Islet of Langerhans (tissue), 1 donor: ENCODE measurements around the gene DNAAF8.

Source experiments
- FAIRE-seq: peaks from one replicate; lab custom pipeline; 2011; peaks lifted over from hg19 to GRCh38; lab: Jason Lieb, UNC

Gene DNAAF8

DNA sequence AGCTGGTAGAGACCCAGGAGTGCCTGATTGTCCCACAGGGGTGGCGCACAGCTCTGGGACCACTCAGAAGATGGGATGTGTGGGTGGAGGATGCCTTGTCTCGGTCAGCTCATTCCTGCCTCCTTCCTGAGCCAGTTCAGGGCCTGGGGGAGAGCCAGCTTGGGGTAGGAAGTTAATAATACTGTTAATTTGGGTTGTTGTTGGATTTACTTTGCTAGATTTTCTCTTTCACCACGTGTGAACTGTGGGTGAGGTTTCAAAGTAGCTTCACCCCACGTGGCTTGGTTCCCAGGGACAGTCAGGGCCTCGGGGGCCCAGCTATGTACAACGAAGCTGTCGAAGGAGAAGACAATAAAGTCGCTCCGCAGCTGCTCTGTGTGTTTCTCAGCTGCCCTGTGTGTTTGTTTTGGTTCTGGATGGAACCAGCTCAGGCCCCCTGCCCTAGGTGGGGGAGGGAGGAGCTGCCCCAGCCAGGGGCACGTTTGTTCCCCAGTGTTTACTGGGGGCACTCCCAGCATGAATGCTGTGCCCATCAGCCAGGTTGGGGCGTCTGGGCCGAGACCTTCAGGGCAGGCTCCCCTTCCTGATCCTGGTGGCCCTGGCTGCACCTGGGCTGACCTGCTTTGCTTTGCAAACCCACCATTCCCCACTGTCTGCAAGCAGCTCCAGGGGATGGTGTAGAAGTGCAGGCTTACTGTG is 38.7 kb upstream of the DNAAF8 start:
- no peak for FAIRE-seq

DNA sequence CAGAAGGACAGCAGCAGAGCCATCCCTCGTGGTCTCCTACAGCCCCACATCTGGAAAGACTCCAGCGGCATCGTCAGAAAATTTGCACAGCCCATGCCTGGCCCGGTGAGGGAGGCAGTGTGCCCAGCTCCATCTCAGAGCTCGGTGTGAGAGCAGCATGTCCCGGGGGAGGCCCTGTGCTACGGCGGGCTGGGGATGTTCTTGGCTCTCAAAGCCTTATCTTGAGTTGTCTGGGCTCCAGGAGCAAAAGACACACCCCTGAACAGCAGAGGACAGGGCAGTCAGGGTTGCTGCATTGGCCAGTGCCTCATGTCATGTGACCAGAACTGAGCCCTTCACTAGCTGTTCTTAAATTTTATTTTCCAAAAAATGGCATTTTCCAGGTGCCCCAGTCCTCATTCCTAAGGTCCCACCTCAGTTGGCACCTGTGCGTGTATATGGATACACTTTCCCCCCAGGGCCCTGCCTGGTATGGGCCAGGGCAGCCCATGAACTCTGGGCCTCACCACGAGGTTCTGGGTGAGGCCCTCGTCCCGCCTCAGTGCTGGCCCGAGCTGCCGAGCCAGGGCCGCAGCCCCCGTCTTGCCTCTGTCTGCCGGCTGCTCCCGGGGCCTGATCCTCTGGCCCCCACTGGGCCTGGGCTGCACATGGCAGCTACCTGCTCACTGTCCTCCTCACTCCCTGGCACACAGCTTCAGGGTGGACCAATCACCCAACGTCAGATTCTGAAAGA is 38.0 kb upstream of the DNAAF8 start:
- FAIRE-seq: no peak

DNA sequence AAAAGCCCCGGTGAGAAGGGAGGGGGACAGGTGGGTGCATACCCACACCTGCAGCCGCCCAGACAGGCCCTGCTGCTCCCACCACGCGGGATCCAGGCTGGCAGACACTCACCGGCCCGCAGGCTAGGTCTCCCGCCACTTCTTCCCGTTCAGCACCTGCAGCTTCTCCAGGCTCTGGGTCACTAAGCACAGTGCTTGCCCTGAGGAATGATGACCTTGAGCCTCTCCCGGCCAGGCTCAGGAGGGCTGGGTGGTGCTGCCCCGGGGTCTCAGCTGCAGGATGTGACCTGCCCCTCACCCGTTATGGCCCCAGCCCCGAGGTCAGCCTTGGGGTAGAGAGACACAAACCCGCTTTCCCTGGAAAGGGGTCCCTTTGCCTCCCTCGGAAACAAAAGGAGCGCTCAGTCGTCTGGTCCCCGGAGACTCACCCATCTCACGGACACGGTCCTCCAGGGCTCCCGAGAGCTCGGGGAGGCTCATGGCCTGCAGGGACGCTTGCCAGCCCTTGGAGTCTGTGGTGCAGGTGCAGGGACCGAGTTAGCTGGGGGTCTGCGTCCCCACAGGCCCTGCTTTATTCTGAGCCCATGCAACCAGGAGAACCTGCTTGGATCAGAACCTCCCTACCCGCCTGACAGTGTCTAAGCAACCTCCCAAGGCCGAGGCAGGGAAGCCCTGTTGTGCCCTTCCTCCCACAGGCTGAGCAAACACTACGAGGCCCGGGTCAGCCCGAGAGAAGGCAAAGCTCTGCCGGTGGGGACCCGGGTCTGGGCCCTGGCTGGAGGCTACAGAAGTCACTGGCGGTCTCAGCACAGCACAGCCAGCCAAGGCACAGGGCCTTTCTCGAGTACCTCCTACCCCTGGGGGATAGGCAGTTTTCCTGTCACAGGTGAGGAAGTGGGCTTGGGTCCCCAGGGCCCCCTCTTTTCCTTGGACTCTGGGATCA is 37.2 kb upstream of the DNAAF8 start:
- FAIRE-seq: no peak

DNA sequence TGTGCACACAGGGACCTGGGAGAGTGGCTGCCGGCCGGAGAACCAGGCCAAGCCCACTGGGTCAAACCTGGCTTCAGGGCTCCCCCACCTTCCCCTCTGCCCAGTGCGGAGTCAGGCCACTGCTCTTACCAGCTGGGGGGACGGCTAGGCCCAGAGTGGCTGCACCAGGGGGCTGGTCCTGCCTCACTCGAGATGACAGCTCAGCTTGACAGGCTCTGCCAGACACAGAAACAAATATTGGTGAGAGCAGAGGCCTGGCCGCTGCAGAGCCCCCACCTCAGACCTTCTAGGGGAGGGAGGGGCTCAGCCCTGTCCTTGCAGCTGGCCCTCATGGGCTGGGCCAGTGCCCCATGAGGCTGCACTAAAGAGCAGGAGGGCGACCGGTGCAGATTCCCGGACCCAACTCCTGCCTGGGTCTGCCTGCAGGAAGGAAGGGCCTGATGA is 36.5 kb upstream of the DNAAF8 start:
- no peak for FAIRE-seq

DNA sequence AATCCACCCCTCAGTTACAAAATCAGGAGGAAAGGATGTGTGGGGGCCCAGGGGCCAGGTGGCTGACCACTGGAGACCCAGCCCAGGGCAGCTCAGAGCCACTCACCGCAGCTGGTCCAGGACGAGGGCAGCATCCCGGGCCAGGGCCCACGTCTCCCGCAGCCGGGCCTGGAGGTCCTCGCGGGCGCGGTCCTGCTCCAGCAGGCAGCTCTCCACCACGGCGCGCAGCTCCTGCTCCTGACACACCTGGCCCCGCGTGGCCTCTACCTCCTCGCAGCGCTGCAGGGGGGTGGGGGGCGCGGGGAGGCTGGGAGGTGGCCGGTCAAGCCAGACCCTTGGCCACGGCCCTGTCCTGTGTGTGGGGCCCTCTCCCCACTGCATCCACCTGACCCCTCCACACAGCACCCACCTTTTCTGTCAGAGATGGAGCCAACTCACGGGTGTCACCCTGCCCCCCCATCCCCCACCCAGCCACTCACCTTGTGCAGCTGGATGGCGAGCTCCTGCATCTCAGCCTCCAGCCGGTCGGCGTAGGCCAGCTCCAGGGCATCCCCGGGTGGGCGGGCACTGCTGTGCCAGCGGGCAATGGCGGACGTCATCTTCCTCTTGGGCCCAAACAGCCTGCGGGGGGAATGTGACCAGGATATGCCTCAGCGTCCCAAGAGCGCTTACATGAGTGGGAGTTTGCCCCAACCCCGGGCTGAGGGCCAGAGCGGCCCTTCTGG is 35.9 kb upstream of the DNAAF8 start:
- FAIRE-seq: no peak

DNA sequence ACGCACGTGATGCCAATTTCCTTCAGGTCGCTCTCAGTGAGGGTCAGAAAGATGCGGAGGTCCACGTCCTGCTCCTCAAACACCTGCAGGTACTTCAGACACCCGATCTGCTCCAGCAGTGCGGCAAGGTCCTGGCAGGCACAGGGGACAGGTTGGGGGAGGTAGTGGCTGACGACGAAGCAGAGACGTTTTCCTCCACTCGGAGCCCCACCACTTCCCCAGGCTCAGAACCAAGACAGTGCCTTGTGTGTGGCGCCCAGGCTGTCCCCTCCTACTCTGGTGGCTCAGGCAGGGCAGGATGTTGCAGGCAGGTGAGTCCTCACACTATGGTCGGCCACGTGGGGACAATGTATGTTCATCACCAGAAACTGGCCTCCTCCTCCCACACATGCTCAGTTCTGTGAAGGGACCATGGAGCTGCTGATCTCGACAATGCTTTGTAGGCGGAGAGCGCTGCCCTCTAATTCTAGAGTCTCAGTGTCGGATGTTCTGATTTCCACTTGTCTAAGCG is 35.2 kb upstream of the DNAAF8 start:
- FAIRE-seq: no peak

DNA sequence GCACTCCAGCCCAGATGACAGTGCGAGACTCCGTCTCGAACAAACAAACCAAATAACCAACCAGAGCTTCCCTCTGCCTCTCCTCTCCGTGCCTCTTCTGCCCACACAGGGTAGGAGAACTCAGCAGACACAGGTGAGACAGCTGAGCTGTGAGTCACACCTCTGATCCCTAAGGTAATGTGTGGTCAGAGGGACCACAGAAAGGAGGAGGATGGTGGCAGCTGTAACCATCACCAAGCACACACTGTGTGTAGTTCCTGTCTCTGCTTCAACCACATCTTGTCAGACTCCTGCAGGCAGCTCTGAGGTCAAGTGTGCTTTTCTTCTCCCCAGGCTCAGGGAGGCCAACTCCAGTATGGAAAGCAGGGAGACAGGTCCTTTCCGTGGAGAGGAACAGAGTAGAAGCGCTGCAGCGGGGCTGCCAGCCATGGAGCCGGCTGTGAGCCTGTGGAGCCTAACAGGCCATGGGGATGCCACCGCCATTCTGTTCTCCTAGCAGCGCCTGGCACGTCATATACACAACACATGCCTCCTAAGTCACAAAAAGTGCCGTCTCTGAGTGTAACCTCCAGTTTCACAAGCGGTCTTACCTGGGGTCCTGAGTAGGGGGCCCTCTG is 33.8 kb upstream of the DNAAF8 start:
- no peak for FAIRE-seq

DNA sequence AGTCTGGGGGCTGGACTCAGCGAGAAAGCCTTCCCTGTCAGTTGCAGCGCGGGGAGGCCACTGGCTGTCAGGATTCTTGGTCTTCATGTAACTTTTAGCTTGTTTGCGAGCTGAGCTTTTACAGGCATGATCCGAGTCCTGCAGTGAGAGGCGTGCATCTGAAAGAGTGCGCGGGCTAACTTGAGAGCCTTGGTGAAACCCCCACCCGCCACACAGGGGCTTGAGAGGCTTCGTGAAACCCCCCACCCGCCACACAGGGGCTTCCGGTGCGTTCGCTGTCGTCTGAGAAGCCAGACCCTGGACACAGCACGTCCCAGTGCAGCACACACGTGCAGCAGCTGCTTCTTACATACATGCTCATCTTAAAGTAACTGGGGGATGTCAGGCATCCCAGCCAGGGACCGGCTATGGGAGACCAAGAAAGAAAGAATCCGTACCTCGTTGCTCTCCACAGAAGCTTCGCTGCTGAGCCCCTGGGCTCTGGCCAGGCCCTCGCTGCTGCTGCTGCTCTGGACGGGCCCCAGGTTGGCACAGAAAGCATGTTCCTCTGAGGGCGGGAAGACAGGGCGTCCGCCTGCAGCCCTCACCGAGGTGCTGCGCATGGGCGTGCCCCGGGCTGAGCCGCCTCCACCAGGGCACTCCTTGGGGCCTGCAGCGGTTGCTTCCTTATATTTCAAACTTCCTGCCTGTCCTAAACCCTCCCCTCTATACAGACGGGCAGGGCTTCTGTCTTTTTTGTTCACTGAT is 33.2 kb upstream of the DNAAF8 start:
- no peak for FAIRE-seq

DNA sequence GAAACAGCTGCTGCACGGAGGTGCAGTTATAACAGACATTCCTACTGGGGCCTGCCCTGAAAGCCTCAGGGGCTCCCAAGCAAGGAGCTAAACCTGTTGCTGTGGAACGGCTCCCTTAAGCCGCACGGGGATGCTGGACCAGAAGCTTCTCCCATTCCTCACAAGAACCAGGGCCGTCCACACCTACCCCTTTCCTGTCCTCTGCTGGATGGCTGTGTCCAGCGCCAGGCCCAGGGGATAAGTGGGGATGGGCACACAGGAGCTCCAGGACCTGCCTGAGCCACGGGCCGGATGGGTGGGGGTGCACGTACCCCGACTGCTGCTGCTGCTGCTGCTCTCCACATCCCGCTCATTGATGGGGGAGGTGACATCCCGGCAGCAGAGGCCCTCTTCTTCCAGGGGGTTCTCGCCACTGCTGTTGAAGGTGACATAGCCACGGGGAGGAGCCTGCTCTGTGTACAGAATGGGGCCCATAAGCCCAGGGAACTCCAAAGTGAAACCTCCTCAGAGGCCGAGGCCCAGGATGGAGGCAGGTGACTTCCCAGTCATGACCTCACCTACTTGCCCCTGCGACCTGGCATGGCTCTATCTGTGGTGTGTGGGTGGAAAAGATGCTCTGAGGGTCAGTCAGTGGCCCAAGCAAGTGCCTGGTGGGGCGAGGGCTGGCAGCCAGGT is 32.4 kb upstream of the DNAAF8 start:
- no peak for FAIRE-seq

DNA sequence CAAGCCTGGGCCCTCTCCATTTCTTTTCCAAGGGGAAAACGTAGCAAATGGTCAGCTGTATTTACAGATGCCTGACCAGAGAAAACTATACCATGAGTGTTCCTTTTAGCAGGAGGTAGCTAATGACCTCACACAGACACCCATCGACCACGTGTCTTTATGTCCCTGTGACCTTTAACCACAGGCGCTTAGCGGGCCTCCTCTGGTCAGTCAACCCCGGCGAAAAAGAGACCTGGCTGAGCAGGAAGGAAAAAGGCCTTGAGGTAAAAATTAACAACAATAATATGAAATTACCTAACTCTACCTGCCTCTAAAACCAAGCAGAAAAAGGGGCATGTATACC is 31.9 kb upstream of the DNAAF8 start:
- no peak for FAIRE-seq

DNA sequence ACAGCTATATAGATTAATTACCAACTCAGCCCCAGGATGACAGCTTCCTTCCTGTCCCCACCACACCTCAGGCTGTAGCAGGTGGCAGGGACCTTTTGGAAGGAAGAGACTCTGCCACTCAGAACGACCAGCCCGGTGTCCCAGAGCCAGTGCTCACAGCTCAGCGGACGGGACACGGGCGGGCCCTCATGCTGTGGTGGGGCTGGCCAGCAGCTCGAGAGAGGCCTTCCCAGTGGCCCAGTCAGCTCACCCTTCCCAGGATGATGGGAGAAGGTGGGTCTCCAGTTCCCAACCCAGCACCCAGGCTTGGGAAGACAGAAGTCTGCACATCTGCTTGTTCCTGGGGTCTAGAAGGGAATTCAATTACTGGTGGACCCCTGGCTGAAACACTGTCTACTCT is 30.4 kb upstream of the DNAAF8 start:
- FAIRE-seq: no peak

DNA sequence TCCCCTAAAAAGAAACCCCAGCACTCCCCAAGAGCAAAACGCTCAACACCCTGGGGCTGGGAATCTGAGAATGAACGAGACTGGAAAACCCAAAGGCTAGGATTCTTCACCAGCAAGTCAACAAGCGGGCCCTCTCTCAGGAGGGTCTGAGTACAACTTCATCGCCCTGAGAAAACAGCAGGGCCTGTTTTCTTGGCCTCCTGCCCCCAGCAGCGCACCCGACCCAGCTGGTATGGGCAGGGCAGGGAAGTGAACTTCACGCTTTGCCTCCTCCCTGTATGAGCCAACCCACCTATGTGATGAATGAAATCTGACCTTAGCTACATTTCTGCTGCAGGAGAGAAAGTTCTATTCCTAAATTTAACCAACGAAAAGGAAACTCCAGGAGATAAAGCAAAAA is 29.8 kb upstream of the DNAAF8 start:
- no peak for FAIRE-seq

DNA sequence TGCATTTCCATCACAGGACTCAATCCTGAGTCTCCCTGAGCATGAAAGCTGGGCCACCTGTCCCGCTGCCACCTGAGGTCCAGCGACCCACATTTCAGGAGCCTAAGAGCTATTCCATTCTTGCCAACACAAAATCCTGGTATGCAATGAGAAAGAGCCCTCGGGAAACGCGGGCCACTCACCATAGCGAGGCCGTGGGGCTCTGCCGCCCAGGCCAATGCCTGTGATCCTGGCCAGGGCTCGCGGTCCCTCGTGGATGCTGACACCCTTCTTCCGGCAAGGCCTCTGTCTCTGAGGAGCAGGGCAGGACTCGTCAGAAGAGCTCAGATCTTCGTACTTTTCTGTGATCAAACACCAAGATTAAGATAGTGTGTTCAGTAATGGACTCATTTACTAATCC is 29.4 kb upstream of the DNAAF8 start:
- no peak for FAIRE-seq

DNA sequence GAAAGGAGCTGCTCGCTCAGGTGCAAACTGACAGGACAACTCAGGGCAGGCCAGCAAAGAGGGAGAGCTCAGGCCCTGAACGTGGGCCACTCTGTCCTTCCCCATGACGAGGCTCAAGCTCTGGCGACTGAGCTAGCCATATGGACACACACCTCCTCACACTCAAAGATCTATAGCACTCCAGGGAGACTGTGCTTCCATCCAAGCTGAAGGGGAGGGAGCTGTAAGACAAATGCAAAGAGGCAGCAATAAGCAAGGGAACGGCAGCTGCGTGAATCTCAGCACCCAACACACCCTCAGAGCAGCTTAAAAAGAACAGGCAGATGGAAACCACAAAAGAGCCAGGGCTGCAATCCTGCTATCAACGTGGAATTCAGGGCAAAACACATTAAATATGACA is 27.5 kb upstream of the DNAAF8 start:
- FAIRE-seq: no peak

DNA sequence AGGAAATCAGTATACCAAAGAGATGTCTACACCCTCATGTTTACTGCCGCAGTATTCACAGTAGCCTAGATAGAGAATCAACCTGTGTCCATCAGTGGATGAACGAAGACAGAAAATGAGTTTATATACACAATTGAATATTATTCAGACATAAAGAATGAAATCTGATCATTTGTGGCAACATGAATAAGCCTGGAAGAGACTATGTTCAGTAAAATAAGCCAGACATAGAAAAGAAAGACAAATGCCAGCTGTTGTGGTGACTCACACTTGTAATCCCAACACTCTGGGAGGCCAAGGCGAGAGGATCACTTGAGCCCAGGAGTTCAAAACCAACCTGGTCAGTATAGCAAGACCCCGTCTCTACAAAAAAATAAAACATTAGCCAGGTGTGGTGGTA is 24.9 kb upstream of the DNAAF8 start:
- FAIRE-seq: no peak

DNA sequence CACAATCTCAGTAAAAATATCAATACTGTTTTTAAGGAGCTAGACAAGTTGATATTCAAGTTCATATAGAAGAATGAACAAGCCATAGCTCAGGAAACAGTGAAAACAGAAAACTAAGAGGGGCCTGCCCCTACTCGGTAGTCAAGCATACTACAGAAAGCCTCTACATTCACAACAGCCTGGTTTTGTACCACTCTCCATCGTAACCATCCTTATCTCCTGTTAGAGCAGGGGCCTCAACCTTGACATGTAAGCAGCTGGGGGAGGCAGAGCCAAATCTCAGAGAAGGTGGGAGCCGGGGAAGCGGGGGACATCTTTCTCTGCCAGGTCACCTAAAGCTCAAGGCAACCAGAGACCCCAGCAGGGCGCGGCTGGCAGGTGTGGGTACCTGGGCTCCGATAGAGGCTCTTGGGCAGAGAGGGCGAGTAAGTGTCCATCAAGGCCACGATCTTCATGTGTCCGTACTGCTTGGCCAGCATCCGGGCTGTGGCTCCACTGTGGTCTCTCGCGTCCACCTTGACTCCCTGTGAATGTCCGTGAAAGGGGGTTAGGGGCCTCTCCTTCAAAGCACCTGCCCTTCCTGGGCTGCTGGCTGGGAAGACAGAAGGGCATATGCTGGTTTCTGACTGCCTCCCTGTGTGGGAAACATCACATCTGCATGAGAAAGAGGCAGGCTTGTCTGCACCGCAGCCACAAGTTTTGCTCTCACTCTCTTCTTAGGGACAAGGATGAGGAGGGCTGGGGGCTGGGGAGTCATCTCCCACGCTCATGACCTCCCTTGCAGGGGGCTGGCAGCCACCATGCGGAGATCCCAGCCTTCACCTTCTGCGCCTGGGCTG is 20.5 kb upstream of the DNAAF8 start:
- no peak for FAIRE-seq

DNA sequence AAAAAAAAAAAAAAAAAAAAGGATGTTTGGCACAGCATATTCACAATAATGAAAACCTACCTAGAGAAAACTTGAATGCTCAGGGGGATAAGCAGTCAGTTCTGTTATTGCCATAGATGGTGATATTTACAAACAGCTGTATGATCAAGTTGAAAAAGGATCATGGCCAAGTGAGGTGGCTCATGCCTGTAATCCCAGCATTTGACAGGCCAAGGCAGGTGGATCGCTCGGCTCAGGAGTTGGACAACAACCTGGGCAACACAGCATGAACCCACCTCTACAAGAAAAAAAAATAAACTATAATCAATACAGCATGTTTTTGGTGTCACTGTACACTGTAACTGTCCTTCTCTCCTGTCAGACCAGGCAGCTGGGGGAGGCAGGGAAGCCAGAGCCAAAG is 19.3 kb upstream of the DNAAF8 start:
- FAIRE-seq: no peak

DNA sequence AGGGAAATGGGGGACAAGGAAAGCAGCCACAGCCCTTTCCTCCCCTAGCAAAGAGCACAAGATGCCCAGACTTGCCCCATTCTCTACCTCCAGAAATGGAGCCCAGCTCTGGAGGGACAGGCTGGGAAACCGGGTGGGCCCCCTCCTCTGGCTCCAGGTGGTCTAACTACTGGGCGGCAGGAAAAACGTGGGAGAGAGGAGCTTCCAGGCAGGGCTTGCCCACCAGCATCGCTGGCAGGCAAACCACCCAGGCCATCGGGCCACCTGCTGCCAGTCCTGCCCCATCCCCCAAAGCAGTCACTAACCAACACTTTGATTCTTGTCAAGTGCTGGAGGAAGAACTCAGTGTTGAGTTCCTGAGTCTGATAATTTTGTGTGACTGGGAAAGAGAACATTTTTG is 15.9 kb upstream of the DNAAF8 start:
- FAIRE-seq: no peak

DNA sequence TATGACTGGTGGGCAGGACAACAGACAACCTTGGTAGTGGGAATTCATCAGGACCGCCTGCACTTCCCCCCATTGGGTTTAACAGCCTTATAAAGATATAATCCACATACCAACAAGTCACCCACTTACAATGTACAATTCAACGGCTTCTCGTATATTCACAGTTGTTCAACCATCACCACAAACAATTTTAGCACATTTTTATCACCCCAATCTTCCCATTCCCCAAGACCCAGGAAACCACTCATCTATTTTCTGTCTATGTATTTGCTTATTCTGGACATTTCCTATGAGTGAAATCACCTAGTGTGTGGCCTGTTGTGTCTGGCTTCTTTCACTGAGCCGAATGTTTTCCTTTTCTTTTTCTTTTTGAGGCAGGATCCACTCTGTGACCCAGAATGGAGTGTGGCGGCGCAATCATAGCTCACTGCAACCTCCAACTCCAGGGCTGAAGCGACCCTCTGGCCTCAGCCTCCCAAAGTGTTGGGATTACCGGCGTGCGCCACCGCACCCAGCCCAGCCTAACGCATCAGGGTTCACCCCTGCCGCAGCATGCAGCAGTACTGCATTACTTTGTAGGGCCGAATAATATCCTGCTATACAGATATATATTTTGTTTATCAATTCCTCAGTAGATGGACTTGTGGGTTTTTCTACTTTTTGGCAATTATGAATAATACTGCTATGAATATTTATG is 11.1 kb upstream of the DNAAF8 start:
- FAIRE-seq: no peak
